Stimulated activated CD8-positive, alpha-beta memory T cell treated with anti-CD3 and anti-CD28 coated beads, Interleukin-12 subunit alpha, Interleukin-12 subunit beta, amount 100 ng/mL, for 24 hours (primary cell): Measurements from ENCODE around the gene RNF130.

Experiments
- DNase-seq: peaks from one replicate; pipeline ENCODE4 v3.0.0-alpha.2; 2020; ENCODE audit errors: extremely low read depth

Gene RNF130

GRCh38 chr5:180071531-180072255 lies at the start of gene RNF130:
RNF130 (minus strand) TSS chr5:180071759; CDS start chr5:180071702, 57 bp downstream.
- peak; percentile 66 for DNase-seq

- DNase-seq = no peak
Measured at GRCh38 chr5:180120237-180121101, 48.9 kb upstream of the RNF130 start.

GRCh38 chr5:180119903-180120236 lies 48.3 kb upstream of the RNF130 start:
- DNase-seq = no peak

GRCh38 chr5:180119031-180119902 lies 47.7 kb upstream of the RNF130 start:
- no peak for DNase-seq

- DNase-seq = no peak
Measured at GRCh38 chr5:180118391-180118791, 46.8 kb upstream of the RNF130 start.

GRCh38 chr5:180117000-180117725 lies 45.6 kb upstream of the RNF130 start:
- DNase-seq = no peak

- no peak for DNase-seq
Measured at GRCh38 chr5:180116077-180116999, 44.8 kb upstream of the RNF130 start.

- DNase-seq = no peak
Measured at GRCh38 chr5:180115326-180116076, 43.9 kb upstream of the RNF130 start.

- no peak for DNase-seq
Measured at GRCh38 chr5:180114304-180115003, 42.9 kb upstream of the RNF130 start.

GRCh38 chr5:180113660-180114303 lies 42.2 kb upstream of the RNF130 start:
- no peak for DNase-seq

- no peak for DNase-seq
Measured at GRCh38 chr5:180112181-180112861, 40.8 kb upstream of the RNF130 start.

- no peak for DNase-seq
Measured at GRCh38 chr5:180111273-180112002, 39.9 kb upstream of the RNF130 start.

GRCh38 chr5:180109920-180110319 lies 38.4 kb upstream of the RNF130 start:
- no peak for DNase-seq

GRCh38 chr5:180107005-180107404 lies 35.4 kb upstream of the RNF130 start:
- no peak for DNase-seq

GRCh38 chr5:180105827-180106312 lies 34.3 kb upstream of the RNF130 start:
- DNase-seq = no peak

- no peak for DNase-seq
Measured at GRCh38 chr5:180104168-180104530, 32.6 kb upstream of the RNF130 start.
